Activated gamma-delta T cell treated with anti-CD3 and anti-CD28 coated beads, Interleukin-2, amount 50 U/mL, for 16 hours (primary cell): Measurements from ENCODE around the gene HSFX1.
"Not testable (repeated sequence)": the region's sequence is repeated elsewhere in the genome, so short reads cannot be mapped to it uniquely, and the experiment has no call there.

Experiments used
- DNase-seq: peaks from one replicate; pipeline ENCODE4 v3.0.0-alpha.2; 2020; ENCODE audit warnings: low read depth

Gene HSFX1

GRCh38 chrX:149773768-149774167, at the start of gene HSFX1:
Gene HSFX1, plus strand, starts transcription at chrX:149774068. Its CDS starts 614 bp downstream, at chrX:149774682.
- DNase-seq, result not testable (repeated sequence)

- not testable (repeated sequence) for DNase-seq
Measured at GRCh38 chrX:149727308-149727707, 46.6 kb upstream of the HSFX1 start.

- DNase-seq, result not testable (repeated sequence)
Measured at GRCh38 chrX:149742269-149742668, 31.6 kb upstream of the HSFX1 start.

- DNase-seq, result not testable (repeated sequence)
Measured at GRCh38 chrX:149746390-149747007, 27.4 kb upstream of the HSFX1 start.

- no peak for DNase-seq
Measured at GRCh38 chrX:149757206-149758067, 16.4 kb upstream of the HSFX1 start.

GRCh38 chrX:149758068-149758714, 15.7 kb upstream of the HSFX1 start:
- DNase-seq, result no peak

GRCh38 chrX:149758715-149759078, 15.2 kb upstream of the HSFX1 start:
- not testable (repeated sequence) for DNase-seq

GRCh38 chrX:149759824-149760223, 14.0 kb upstream of the HSFX1 start:
- no peak for DNase-seq

- no peak for DNase-seq
Measured at GRCh38 chrX:149760965-149761364, 12.9 kb upstream of the HSFX1 start.

GRCh38 chrX:149761858-149762674, 11.8 kb upstream of the HSFX1 start:
- not testable (repeated sequence) for DNase-seq

- DNase-seq, result no peak
Measured at GRCh38 chrX:149762696-149763614, 10.9 kb upstream of the HSFX1 start.

GRCh38 chrX:149770344-149770743, 3.5 kb upstream of the HSFX1 start:
- DNase-seq, result not testable (repeated sequence)

GRCh38 chrX:149773026-149773425, 842 bp upstream of the HSFX1 start:
- DNase-seq, result not testable (repeated sequence)

GRCh38 chrX:149777999-149778398, 4.1 kb downstream of the HSFX1 start:
- not testable (repeated sequence) for DNase-seq

- DNase-seq, result not testable (repeated sequence)
Measured at GRCh38 chrX:149781727-149782126, 7.9 kb downstream of the HSFX1 start, which contains the start of gene MAGEA9. Gene MAGEA9, plus strand, starts transcription at chrX:149781930. Its CDS starts 4,281 bp downstream, at chrX:149786211.

- not testable (repeated sequence) for DNase-seq
Measured at GRCh38 chrX:149795531-149795930, 21.7 kb downstream of the HSFX1 start.

- no peak for DNase-seq
Measured at GRCh38 chrX:149799095-149799714, 25.3 kb downstream of the HSFX1 start.

GRCh38 chrX:149799938-149800337, 26.1 kb downstream of the HSFX1 start:
- DNase-seq, result no peak

GRCh38 chrX:149803458-149804062, 29.7 kb downstream of the HSFX1 start:
- no peak for DNase-seq

- DNase-seq, result no peak
Measured at GRCh38 chrX:149804102-149804501, 30.2 kb downstream of the HSFX1 start.
